Tibial nerve (tissue), 4 donors: ENCODE results near the gene FSD2. TPM values are rescaled to one million over a fixed set of nuclear protein-coding genes. Genes with fewer than 3 reads are reported as not detected.

ENCODE experiments used
- DNase-seq, 2 donors: peaks; one replicate each; pipeline ENCODE4 v3.0.0-alpha.2; 2019; ENCODE audit warnings: low spot score in 2 of 2
- H3K27ac ChIP-seq, 4 donors: fragments of 200-600 bp; sonication (generic) in 3 of 4; one replicate each; pipeline ENCODE4 v1.5.1; 2017 to 2019; ENCODE audit warnings: mild to moderate bottlenecking in 1 of 4
- H3K27me3 ChIP-seq, 2 donors: fragments of 200-600 bp; sonication (generic) in 1 of 2; one replicate each; pipeline versions ENCODE4 v1.5.1 to v1.6.0; 2017 to 2019
- H3K36me3 ChIP-seq, 3 donors: fragments of 200-600 bp; sonication (generic); one replicate each; pipeline ENCODE4 v1.5.1; 2018 to 2019
- H3K4me1 ChIP-seq, 4 donors: fragments of 200-600 bp; sonication (generic) in 3 of 4; one replicate each; pipeline ENCODE4 v1.5.1; 2017 to 2019
- H3K4me3 ChIP-seq, 4 donors: fragments of 200-600 bp; sonication (generic) in 3 of 4; one replicate each; pipeline ENCODE4 v1.5.1; 2017 to 2019; ENCODE audit warnings: mild to moderate bottlenecking in 1 of 4, moderate library complexity in 1 of 4
- H3K9me3 ChIP-seq, 4 donors: fragments of 200-600 bp; sonication (generic) in 3 of 4; one replicate each; pipeline ENCODE4 v1.5.1; 2017 to 2019
- CTCF ChIP-seq, 5 experiments: fragments of 200-600 bp in 3 of 5; fragments of 450-650 bp in 2 of 5; sonication (generic) in 3 of 5; IDR thresholded peaks; one replicate each; pipeline ENCODE4 v1.5.1; 2016 to 2019; ENCODE audit warnings: antibody characterized with exemption in 5 of 5, mild to moderate bottlenecking in 3 of 5, moderate library complexity in 2 of 5
- EP300 ChIP-seq, 2 donors: sonication (generic); formaldehyde crosslinking; IDR thresholded peaks; one replicate each; pipeline ENCODE4 v1.6.1; 2017; ENCODE audit warnings: antibody characterized with exemption in 2 of 2, mild to moderate bottlenecking in 1 of 2
- POLR2A ChIP-seq, 2 donors: fragments of 450-650 bp; IDR thresholded peaks; one replicate each; pipeline ENCODE4 v1.6.1; 2017; ENCODE audit warnings: antibody characterized with exemption in 2 of 2, mild to moderate bottlenecking in 2 of 2, moderate library complexity in 2 of 2
- WGBS, 2 donors: methylation state at CpG; one replicate each; pipeline ENCODE4 v1.1.5; 2018; 5-methylcytosine and 5-hydroxymethylcytosine counted together
- total RNA-seq, 4 donors: library from RNA; depleted of rRNA; stranded (reverse); fragments of >200 nt; gene quantifications; one replicate each; pipeline ENCODE4 v1.1.0, GENCODE V29; 2016

The FSD2 gene
- total RNA-seq, 4 donors from 2014 or later, result 0.20 TPM; not detected in 3

- H3K4me1 ChIP-seq, result peaks cover 0 to 36% (median 16%) of the 10 kb centered on the region in 4 donors
- H3K4me3 ChIP-seq, result peak within 1 kb of the TSS; percentile 82 to 90 (median 90)
- H3K36me3 ChIP-seq, result peaks cover 0 to 9% (median 0%) of the 10 kb centered on the region in 3 donors
- no peaks in the 10 kb centered on the region for H3K27me3 ChIP-seq
- H3K27ac ChIP-seq, result peak within 1 kb of the TSS; percentile 96 to 100 (median 98)
- DNase-seq, result peak; percentile 99 to 100
- TF ChIP-seq CTCF (IDR thresholded peaks at IDR 0.05) (peak in 4 of 5 experiments; percentile 12 to 54 (median 24)), POLR2A (IDR thresholded peaks at IDR 0.05) (peak; percentile 91 to 97), EP300 (IDR thresholded peaks at IDR 0.05) (peak; percentile 73 to 99)
- no peaks in the 10 kb centered on the region for H3K9me3 ChIP-seq
- whole genome bisulfite sequencing, 2 donors, result 0% methylated on average over 15 to 62 of the region's 67 CpGs
Observed at GRCh38 chr15:82809308-82810060, 3.6 kb upstream of the FSD2 start, which contains the start of gene WHAMM. Gene WHAMM, plus strand, starts transcription at chr15:82809628. Its CDS starts 99 bp downstream, at chr15:82809727.

GRCh38 chr15:82808634-82809041 is 2.8 kb upstream of the FSD2 start:
- no peaks in the 10 kb centered on the region for H3K9me3 ChIP-seq
- H3K36me3 ChIP-seq, result peaks cover 0 to under 1% (median 0%) of the 10 kb centered on the region in 3 donors
- H3K4me3 ChIP-seq, result peak overlapping the region in 2 of 4 donors; percentile 89 to 90
- no peak for DNase-seq
- no peaks in the 10 kb centered on the region for H3K27me3 ChIP-seq
- H3K4me1 ChIP-seq, result peaks cover 0 to 36% (median 16%) of the 10 kb centered on the region in 4 donors
- peak overlapping the region; percentile 96 to 100 (median 98) for H3K27ac ChIP-seq
- no peak for TF ChIP-seq POLR2A (IDR thresholded peaks at IDR 0.05)
- no peak for TF ChIP-seq CTCF (IDR thresholded peaks at IDR 0.05)
- TF ChIP-seq EP300 (IDR thresholded peaks at IDR 0.05), result no peak
- WGBS, 2 donors, result 77 to 85% methylated on average over 9 of the region's 9 CpGs

- WGBS, 2 donors, result 87 to 91% methylated on average over 11 of the region's 11 CpGs
- DNase-seq, result no peak
- TF ChIP-seq EP300 (IDR thresholded peaks at IDR 0.05), result no peak
- TF ChIP-seq CTCF (IDR thresholded peaks at IDR 0.05), result no peak
- no peak for TF ChIP-seq POLR2A (IDR thresholded peaks at IDR 0.05)
- Histone ChIP-seq H3K4me1 (peaks cover 0 to 33% (median 16%) of the 10 kb centered on the region in 4 donors), H3K36me3 (peaks cover 0 to 2% (median 0%) of the 10 kb centered on the region in 3 donors), H3K9me3 (no peaks in the 10 kb centered on the region), H3K27ac (peak overlapping the region in 1 of 4 donors; percentile 100), H3K4me3 (no peak overlapping the region), H3K27me3 (no peaks in the 10 kb centered on the region)
Observed at GRCh38 chr15:82807920-82808633, 2.2 kb upstream of the FSD2 start.

- Histone ChIP-seq H3K36me3 (peaks cover 0 to 15% (median 0%) of the 10 kb centered on the region in 3 donors), H3K27ac (no peak overlapping the region), H3K27me3 (no peaks in the 10 kb centered on the region), H3K4me1 (peaks cover 0 to 9% (median 0%) of the 10 kb centered on the region in 4 donors), H3K4me3 (no peak overlapping the region), H3K9me3 (no peaks in the 10 kb centered on the region)
- TF ChIP-seq POLR2A (IDR thresholded peaks at IDR 0.05) (no peak), CTCF (IDR thresholded peaks at IDR 0.05) (no peak), EP300 (IDR thresholded peaks at IDR 0.05) (no peak)
- DNase-seq, result no peak
- WGBS, 2 donors, result 70 to 79% methylated on average over 1 of the region's 1 CpG
Observed at GRCh38 chr15:82804575-82804949, 1.3 kb downstream of the FSD2 start.
